ENCODE measurements around the gene RPH3AL.

GRCh38 chr17:208429-208828 lies 144.2 kb downstream of the RPH3AL start:
- TF ChIP-seq IRF3 (IDR thresholded peaks at IDR 0.05), result no peak
- TF ChIP-seq POLR2AphosphoS5 (IDR thresholded peaks at IDR 0.05; ENCODE audit: low read length), result no peak
- TF ChIP-seq CTCF (IDR thresholded peaks at IDR 0.05 in 2 of 3, conservative IDR thresholded peaks at IDR 0.05 in 1 of 3; ENCODE audit: control insufficient read depth in 2 of 3, extremely low read depth in 1 of 3, insufficient read depth in 1 of 3, low read depth in 3 of 3, low read length in 3 of 3), result no peak
- TF ChIP-seq SUPT20H (IDR thresholded peaks at IDR 0.05; ENCODE audit: borderline replicate concordance, control insufficient read depth, low read depth, low read length), result no peak
- no peak for TF ChIP-seq RCOR1 (conservative IDR thresholded peaks at IDR 0.05; ENCODE audit: low read depth, low read length)
- no peak for TF ChIP-seq KAT2A (conservative IDR thresholded peaks at IDR 0.05; ENCODE audit: control insufficient read depth, low read depth, low read length)
- no peak for TF ChIP-seq POLR2A (IDR thresholded peaks at IDR 0.05; ENCODE audit: low read depth, low read length)
- no peak for TF ChIP-seq SIN3A (IDR thresholded peaks at IDR 0.05; ENCODE audit: low read depth, low read length)
- TF ChIP-seq GABPA (IDR thresholded peaks at IDR 0.05; ENCODE audit: low read depth), result no peak
- no peak for TF ChIP-seq HDAC6 (IDR thresholded peaks at IDR 0.05; ENCODE audit: unreplicated experiment)
- no peak for TF ChIP-seq RBBP5 (conservative IDR thresholded peaks at IDR 0.05)
